Peyer's patch (tissue), 4 donors: ENCODE measurements around the gene CPT1B.

ENCODE experiments used
- CTCF ChIP-seq, 6 experiments: fragments of 450-650 bp in 4 of 6; fragments of 200-600 bp in 2 of 6; sonication (generic) in 1 of 6; IDR thresholded peaks; one replicate each; pipeline ENCODE4 v1.5.1; 2017 to 2019; ENCODE audit warnings: antibody characterized with exemption in 6 of 6, mild to moderate bottlenecking in 3 of 6, moderate library complexity in 1 of 6
- POLR2A ChIP-seq, 2 donors: fragments of 450-650 bp; IDR thresholded peaks; one replicate each; pipeline ENCODE4 v1.5.1; 2017; ENCODE audit warnings: antibody characterized with exemption in 2 of 2, mild to moderate bottlenecking in 2 of 2, moderate library complexity in 2 of 2

- TF ChIP-seq CTCF (IDR thresholded peaks at IDR 0.05) (no peak), POLR2A (IDR thresholded peaks at IDR 0.05) (no peak)
Measured at GRCh38 chr22:50550395-50550794, 27.8 kb downstream of the CPT1B start.
